Brain microvascular endothelial cell (primary cell): ENCODE data around the gene NLRP9.
"Not testable (repeated sequence)": the region's sequence is repeated elsewhere in the genome, so short reads cannot be mapped to it uniquely, and the experiment has no call there.

Source experiments
- DNase-seq: peaks from one replicate; pipeline ENCODE4 v3.0.0-alpha.2; 2020
- H3K27ac ChIP-seq: fragments of 250-450 bp; sonication (Bioruptor Pico); 2 replicates; pipeline ENCODE4 v1.5.1; 2020; ENCODE audit warnings: mild to moderate bottlenecking, moderate library complexity
- H3K27me3 ChIP-seq: fragments of 250-450 bp; sonication (Bioruptor Pico); replicated peaks from 2 replicates; pipeline ENCODE4 v1.5.1; 2020; ENCODE audit warnings: mild to moderate bottlenecking
- H3K36me3 ChIP-seq: fragments of 250-450 bp; sonication (Bioruptor Pico); replicated peaks from 2 replicates; pipeline ENCODE4 v1.5.1; 2020; ENCODE audit warnings: mild to moderate bottlenecking
- H3K4me3 ChIP-seq: 2 replicates; pipeline ENCODE4 v1.5.1; 2011; ENCODE audit warnings: low read depth, mild to moderate bottlenecking, control low read depth, low read length, moderate library complexity
- CTCF ChIP-seq: IDR thresholded peaks from 2 replicates; pipeline ENCODE4 v1.5.1; 2011; ENCODE audit warnings: low read depth, mild to moderate bottlenecking, moderate library complexity, low read length, control low read depth, inconsistent platforms; ENCODE audit errors: missing control alignments
- in situ Hi-C: cut with HindIII; loops from 2 replicates; pipeline ENCODE4 v1.10.0; 2017; ENCODE audit warnings: low sequenced_read_pairs, low pct_ligation_motif_present

NLRP9 gene

GRCh38 chr19:55738302-55738701, at the start of gene NLRP9:
TSS of gene NLRP9 (minus strand) at chr19:55738402. CDS start at chr19:55738374, 28 bp downstream.
- no peak for TF ChIP-seq CTCF
- no peak for DNase-seq
- no peaks in the 10 kb centered on the region for H3K27me3 ChIP-seq
- in situ Hi-C loops: no loop called here
- H3K4me3 ChIP-seq: no peak within 1 kb of the TSS
- no peak within 1 kb of the TSS for H3K27ac ChIP-seq
- no peaks in the 10 kb centered on the region for H3K36me3 ChIP-seq

GRCh38 chr19:55781112-55781511, 42.9 kb upstream of the NLRP9 start:
- TF ChIP-seq CTCF: no peak
- in situ Hi-C loops: no loop called here
- Histone ChIP-seq H3K27ac (no peak overlapping the region), H3K27me3 (no peaks in the 10 kb centered on the region), H3K36me3 (no peaks in the 10 kb centered on the region), H3K4me3 (no peak overlapping the region)
- DNase-seq: no peak

- H3K36me3 ChIP-seq: no peaks in the 10 kb centered on the region
- no peak overlapping the region for H3K27ac ChIP-seq
- no peak for DNase-seq
- in situ Hi-C loops: no loop called here
- H3K4me3 ChIP-seq: no peak overlapping the region
- TF ChIP-seq CTCF: no peak
- H3K27me3 ChIP-seq: no peaks in the 10 kb centered on the region
These were observed 40.1 kb upstream of the NLRP9 start for GRCh38 chr19:55778331-55778730.

GRCh38 chr19:55777528-55777927, 39.3 kb upstream of the NLRP9 start:
- Histone ChIP-seq H3K4me3 (no peak overlapping the region), H3K27ac (no peak overlapping the region), H3K27me3 (no peaks in the 10 kb centered on the region), H3K36me3 (no peaks in the 10 kb centered on the region)
- in situ Hi-C loops: no loop called here
- no peak for DNase-seq
- no peak for TF ChIP-seq CTCF

GRCh38 chr19:55769632-55770031, 31.4 kb upstream of the NLRP9 start:
- DNase-seq, H3K27ac ChIP-seq, H3K4me3 ChIP-seq, H3K27me3 ChIP-seq, H3K36me3 ChIP-seq, in situ Hi-C loops: not testable (repeated sequence)

- H3K27ac ChIP-seq, in situ Hi-C loops, H3K4me3 ChIP-seq, H3K36me3 ChIP-seq, DNase-seq, H3K27me3 ChIP-seq: not testable (repeated sequence)
These were observed 30.6 kb upstream of the NLRP9 start, which contains the start of gene RFPL4AL1 for GRCh38 chr19:55768818-55769217. TSS of gene RFPL4AL1 (plus strand) at chr19:55769118. CDS start at chr19:55771805, 2,687 bp downstream.

GRCh38 chr19:55766466-55766865, 28.3 kb upstream of the NLRP9 start:
- no peak for DNase-seq
- in situ Hi-C loops: no loop called here
- no peaks in the 10 kb centered on the region for H3K36me3 ChIP-seq
- H3K27me3 ChIP-seq: no peaks in the 10 kb centered on the region
- no peak overlapping the region for H3K27ac ChIP-seq
- H3K4me3 ChIP-seq: no peak overlapping the region
- TF ChIP-seq CTCF: no peak

GRCh38 chr19:55758797-55759196, 20.6 kb upstream of the NLRP9 start, which contains the start of gene RFPL4A:
TSS of gene RFPL4A (plus strand) at chr19:55759097. CDS start at chr19:55761801, 2,704 bp downstream.
- H3K36me3 ChIP-seq, DNase-seq, H3K4me3 ChIP-seq, in situ Hi-C loops, H3K27me3 ChIP-seq, H3K27ac ChIP-seq: not testable (repeated sequence)

- in situ Hi-C loops, H3K27me3 ChIP-seq, H3K27ac ChIP-seq, H3K4me3 ChIP-seq, H3K36me3 ChIP-seq, DNase-seq: not testable (repeated sequence)
These were observed 18.6 kb upstream of the NLRP9 start for GRCh38 chr19:55756808-55757207.
